CMK (cell line): ENCODE measurements around the gene MRPS25.
"Not testable (repeated sequence)": the region's sequence is repeated elsewhere in the genome, so short reads cannot be mapped to it uniquely, and the experiment has no call there.

Experiments used
- DNase-seq: peaks from one replicate; pipeline ENCODE4 v3.0.0-alpha.2; 2010; ENCODE audit warnings: low read depth

MRPS25 gene

GRCh38 chr3:15043408-15044171, 21.5 kb downstream of the MRPS25 start:
- DNase-seq = no peak

- DNase-seq = no peak
These were observed 22.2 kb downstream of the MRPS25 start for GRCh38 chr3:15042936-15043335.

- no peak for DNase-seq
These were observed 23.2 kb downstream of the MRPS25 start for GRCh38 chr3:15041950-15042349.

- DNase-seq = no peak
These were observed 24.3 kb downstream of the MRPS25 start for GRCh38 chr3:15040844-15041243.

GRCh38 chr3:15038306-15038705, 26.8 kb downstream of the MRPS25 start:
- no peak for DNase-seq

- no peak for DNase-seq
These were observed 32.0 kb downstream of the MRPS25 start for GRCh38 chr3:15033103-15033502.

- DNase-seq = no peak
These were observed 32.5 kb downstream of the MRPS25 start for GRCh38 chr3:15032650-15033049.

- DNase-seq = no peak
These were observed 35.5 kb downstream of the MRPS25 start for GRCh38 chr3:15029625-15030024.

- DNase-seq = no peak
These were observed 41.4 kb downstream of the MRPS25 start for GRCh38 chr3:15023719-15024118.

- no peak for DNase-seq
These were observed 41.9 kb downstream of the MRPS25 start for GRCh38 chr3:15023249-15023648.

- DNase-seq = no peak
These were observed 47.9 kb downstream of the MRPS25 start for GRCh38 chr3:15017191-15017590.

GRCh38 chr3:15015456-15015855, 49.7 kb downstream of the MRPS25 start:
- DNase-seq = no peak

GRCh38 chr3:15014606-15015328, 50.3 kb downstream of the MRPS25 start:
- DNase-seq = no peak

GRCh38 chr3:15011174-15011573, 53.9 kb downstream of the MRPS25 start:
- no peak for DNase-seq

GRCh38 chr3:15010664-15011063, 54.5 kb downstream of the MRPS25 start:
- DNase-seq = no peak

- no peak for DNase-seq
These were observed 55.9 kb downstream of the MRPS25 start for GRCh38 chr3:15009167-15009566.

GRCh38 chr3:15007681-15008141, 57.4 kb downstream of the MRPS25 start:
- DNase-seq = no peak

GRCh38 chr3:14999182-14999581, 65.9 kb downstream of the MRPS25 start:
- DNase-seq = not testable (repeated sequence)
